Memory B cell (primary cell): ENCODE results near the gene ESRRG.
"Not testable (repeated sequence)": the region's sequence is repeated elsewhere in the genome, so short reads cannot be mapped to it uniquely, and the experiment has no call there.

Experiments used
- ATAC-seq: fragments of 150-1000 bp; cut with Tn5 transposase; 2 replicates; pipeline ENCODE4 v1.10.0; 2021; ENCODE audit warnings: low read depth, mild to moderate bottlenecking, moderate library complexity
- DNase-seq, 2 donors: peaks; one replicate each; pipeline ENCODE4 v3.0.0; 2022; ENCODE audit warnings: low spot score in 2 of 2
- H3K27ac Mint-ChIP-seq: one replicate; pipeline ENCODE4 v1.8.0; 2022; ENCODE audit warnings: mild to moderate bottlenecking, moderate library complexity, mixed read lengths
- H3K27me3 Mint-ChIP-seq: one replicate; pipeline ENCODE4 v1.8.0; 2022; ENCODE audit warnings: mixed read lengths
- H3K36me3 Mint-ChIP-seq: one replicate; pipeline ENCODE4 v1.8.0; 2022; ENCODE audit warnings: mild to moderate bottlenecking, mixed read lengths
- H3K4me1 Mint-ChIP-seq: one replicate; pipeline ENCODE4 v1.8.0; 2022; ENCODE audit warnings: mixed read lengths
- H3K4me3 Mint-ChIP-seq: one replicate; pipeline ENCODE4 v1.8.0; 2022; ENCODE audit warnings: mild to moderate bottlenecking, moderate library complexity, mixed read lengths
- H3K9me3 Mint-ChIP-seq: one replicate; pipeline ENCODE4 v1.8.0; 2022; ENCODE audit warnings: mixed read lengths

ESRRG gene

GRCh38 chr1:216554934-216555333 is 168.3 kb downstream of the ESRRG start:
- Mint-ChIP-seq H3K4me3 (no peak overlapping the region), H3K4me1 (peaks cover 10% of the 10 kb centered on the region), H3K27ac (no peak overlapping the region), H3K36me3 (no peaks in the 10 kb centered on the region), H3K27me3 (no peaks in the 10 kb centered on the region), H3K9me3 (no peaks in the 10 kb centered on the region)
- DNase-seq (no peak), ATAC-seq (no peak)

- ATAC-seq, result no peak
- no peak for DNase-seq
- Mint-ChIP-seq H3K27me3 (no peaks in the 10 kb centered on the region), H3K4me3 (no peak overlapping the region), H3K27ac (no peak overlapping the region), H3K9me3 (no peaks in the 10 kb centered on the region), H3K36me3 (no peaks in the 10 kb centered on the region), H3K4me1 (peaks cover 10% of the 10 kb centered on the region)
Observed at GRCh38 chr1:216553766-216554165, 169.5 kb downstream of the ESRRG start.

GRCh38 chr1:216553040-216553439 is 170.2 kb downstream of the ESRRG start:
- no peak overlapping the region for H3K4me3 Mint-ChIP-seq
- H3K27ac Mint-ChIP-seq, result no peak overlapping the region
- peaks cover 10% of the 10 kb centered on the region for H3K4me1 Mint-ChIP-seq
- H3K9me3 Mint-ChIP-seq, result peaks cover 2% of the 10 kb centered on the region
- no peaks in the 10 kb centered on the region for H3K27me3 Mint-ChIP-seq
- ATAC-seq (no peak), DNase-seq (no peak)
- H3K36me3 Mint-ChIP-seq, result no peaks in the 10 kb centered on the region

- Mint-ChIP-seq H3K36me3 (no peaks in the 10 kb centered on the region), H3K4me3 (no peak overlapping the region), H3K9me3 (peaks cover 2% of the 10 kb centered on the region), H3K27ac (no peak overlapping the region), H3K27me3 (no peaks in the 10 kb centered on the region), H3K4me1 (peaks cover under 1% of the 10 kb centered on the region)
- ATAC-seq, result no peak
- DNase-seq, result no peak
Observed at GRCh38 chr1:216549796-216550195, 173.4 kb downstream of the ESRRG start.

- Mint-ChIP-seq H3K27ac (no peak overlapping the region), H3K4me3 (no peak overlapping the region), H3K4me1 (no peaks in the 10 kb centered on the region)
Observed at GRCh38 chr1:216542741-216543140, 180.5 kb downstream of the ESRRG start.

GRCh38 chr1:216542263-216542662 is 181.0 kb downstream of the ESRRG start:
- Mint-ChIP-seq H3K4me3 (no peak overlapping the region), H3K36me3 (no peaks in the 10 kb centered on the region), H3K27me3 (no peaks in the 10 kb centered on the region), H3K4me1 (no peaks in the 10 kb centered on the region), H3K27ac (no peak overlapping the region), H3K9me3 (no peaks in the 10 kb centered on the region)
- ATAC-seq (no peak), DNase-seq (no peak)

More at GRCh38 chr1:216542741-216543140, 180.5 kb downstream of the ESRRG start:
- H3K36me3 Mint-ChIP-seq, result no peaks in the 10 kb centered on the region
- H3K27me3 Mint-ChIP-seq, result no peaks in the 10 kb centered on the region
- DNase-seq (no peak), ATAC-seq (no peak)
- H3K9me3 Mint-ChIP-seq, result no peaks in the 10 kb centered on the region

GRCh38 chr1:216535751-216536150 is 187.5 kb downstream of the ESRRG start:
- Mint-ChIP-seq H3K9me3 (no peaks in the 10 kb centered on the region), H3K27me3 (no peaks in the 10 kb centered on the region), H3K4me1 (peaks cover 6% of the 10 kb centered on the region), H3K4me3 (no peak overlapping the region), H3K36me3 (no peaks in the 10 kb centered on the region), H3K27ac (no peak overlapping the region)
- ATAC-seq (no peak), DNase-seq (no peak)

GRCh38 chr1:216535059-216535458 is 188.2 kb downstream of the ESRRG start:
- DNase-seq (no peak), ATAC-seq (no peak)
- Mint-ChIP-seq H3K4me1 (peaks cover 8% of the 10 kb centered on the region), H3K27ac (no peak overlapping the region), H3K4me3 (no peak overlapping the region), H3K36me3 (no peaks in the 10 kb centered on the region), H3K27me3 (no peaks in the 10 kb centered on the region), H3K9me3 (no peaks in the 10 kb centered on the region)

GRCh38 chr1:216533776-216534175 is 189.5 kb downstream of the ESRRG start:
- H3K27me3 Mint-ChIP-seq, result no peaks in the 10 kb centered on the region
- ATAC-seq, result no peak
- no peak overlapping the region for H3K4me3 Mint-ChIP-seq
- peaks cover 12% of the 10 kb centered on the region for H3K4me1 Mint-ChIP-seq
- no peak overlapping the region for H3K27ac Mint-ChIP-seq
- DNase-seq, result no peak
- H3K36me3 Mint-ChIP-seq, result no peaks in the 10 kb centered on the region
- no peaks in the 10 kb centered on the region for H3K9me3 Mint-ChIP-seq

GRCh38 chr1:216532251-216532798 is 190.9 kb downstream of the ESRRG start:
- H3K27ac Mint-ChIP-seq, result no peak overlapping the region
- H3K4me3 Mint-ChIP-seq, result no peak overlapping the region
- no peak for DNase-seq
- H3K27me3 Mint-ChIP-seq, result no peaks in the 10 kb centered on the region
- H3K36me3 Mint-ChIP-seq, result no peaks in the 10 kb centered on the region
- H3K9me3 Mint-ChIP-seq, result peaks cover 3% of the 10 kb centered on the region
- peaks cover 21% of the 10 kb centered on the region for H3K4me1 Mint-ChIP-seq
- no peak for ATAC-seq

- Mint-ChIP-seq H3K27ac (peak overlapping the region; percentile 31), H3K4me3 (peak overlapping the region; percentile 71), H3K9me3 (peaks cover 5% of the 10 kb centered on the region), H3K36me3 (no peaks in the 10 kb centered on the region), H3K4me1 (peaks cover 23% of the 10 kb centered on the region), H3K27me3 (no peaks in the 10 kb centered on the region)
- DNase-seq, result no peak
- peak; percentile 44 for ATAC-seq
Observed at GRCh38 chr1:216531263-216532239, 191.7 kb downstream of the ESRRG start.

- H3K4me3 Mint-ChIP-seq, H3K9me3 Mint-ChIP-seq, H3K27me3 Mint-ChIP-seq, H3K27ac Mint-ChIP-seq, DNase-seq, H3K36me3 Mint-ChIP-seq, ATAC-seq: not testable (repeated sequence)
- peaks cover 29% of the 10 kb centered on the region for H3K4me1 Mint-ChIP-seq
Observed at GRCh38 chr1:216529851-216530250, 193.4 kb downstream of the ESRRG start.

GRCh38 chr1:216528816-216529215 is 194.4 kb downstream of the ESRRG start:
- Mint-ChIP-seq H3K27ac (peak overlapping the region; percentile 46), H3K4me1 (peaks cover 29% of the 10 kb centered on the region), H3K27me3 (no peaks in the 10 kb centered on the region), H3K9me3 (peaks cover 5% of the 10 kb centered on the region), H3K36me3 (peaks cover 2% of the 10 kb centered on the region), H3K4me3 (peak overlapping the region; percentile 50)
- DNase-seq (peak in 1 of 2 donors; percentile 14), ATAC-seq (peak; percentile 91)

GRCh38 chr1:216523449-216524190 is 199.6 kb downstream of the ESRRG start:
- DNase-seq (no peak), ATAC-seq (no peak)
- peaks cover 2% of the 10 kb centered on the region for H3K36me3 Mint-ChIP-seq
- peaks cover 7% of the 10 kb centered on the region for H3K9me3 Mint-ChIP-seq
- peaks cover 21% of the 10 kb centered on the region for H3K4me1 Mint-ChIP-seq
- H3K27me3 Mint-ChIP-seq, result no peaks in the 10 kb centered on the region
- H3K4me3 Mint-ChIP-seq, result no peak overlapping the region
- no peak overlapping the region for H3K27ac Mint-ChIP-seq
